GM12878 (cell line): Measurements from ENCODE around the gene OGA. TPM values are rescaled to one million over a fixed set of nuclear protein-coding genes. Genes with fewer than 3 reads are reported as not detected.

Experiments
- ATAC-seq: fragments of 200-7000 bp; cut with Tn5 transposase; 3 replicates; pipeline ENCODE4 v1.9.1; 2020; ENCODE audit warnings: mild to moderate bottlenecking, moderate library complexity
- BruUV-seq: library from RNA; stranded (reverse); fragments of 400-500 nt; replicated peaks from 2 replicates; lab custom pipeline; 2021; lab: Mats Ljungman, UMichigan
- CTCF ChIA-PET: fragments of 300-600 bp; sonication (Branson Sonifier 250); formaldehyde crosslinking; extraction: SDS; loops from one replicate; lab custom pipeline; 2021; ENCODE audit warnings: inconsistent platforms; lab: Yijun Ruan, JAX
- POLR2A ChIA-PET: fragments of 350-600 bp; formaldehyde crosslinking; extraction: SDS; loops from one replicate; lab custom pipeline; 2021; ENCODE audit warnings: inconsistent platforms; lab: Charles Lee
- RAD21 ChIA-PET: fragments of 300-600 bp; sonication (Branson Sonifier 250); formaldehyde crosslinking; loops from one replicate; lab custom pipeline; 2023; ENCODE audit warnings: antibody characterized with exemption; ENCODE audit not compliant: unreplicated experiment; lab: Charles Lee
- SMC1A ChIA-PET: fragments of 300-600 bp; sonication (Branson Sonifier 250); formaldehyde crosslinking; loops from one replicate; lab custom pipeline; 2023; ENCODE audit not compliant: unreplicated experiment, uncharacterized antibody; lab: Charles Lee
- DNase-seq: peaks from one replicate; pipeline ENCODE4 v3.0.0-alpha.2; 2011; ENCODE audit warnings: low read depth, low spot score
- FAIRE-seq: peaks from 3 replicates; lab custom pipeline; 2011; peaks lifted over from hg19 to GRCh38; lab: Jason Lieb, UNC
- H2AFZ ChIP-seq: 2 replicates; pipeline ENCODE4 v1.6.0; 2011; ENCODE audit warnings: low read depth, low read length, control low read depth; ENCODE audit not compliant: control insufficient read depth
- H3K27ac ChIP-seq: 2 replicates; pipeline ENCODE4 v1.5.1; 2011; ENCODE audit warnings: control low read depth; ENCODE audit not compliant: control insufficient read depth, insufficient read depth
- H3K27me3 ChIP-seq, 2 experiments: replicated peaks in 1 of 2; 2 replicates each; pipeline versions ENCODE4 v1.6.0 to v1.6.1; 2011; ENCODE audit warnings: low read length in 1 of 2; ENCODE audit not compliant: control insufficient read depth in 2 of 2, insufficient read depth in 2 of 2
- H3K36me3 ChIP-seq, 2 experiments: 2 replicates each; pipeline ENCODE4 v1.5.1; 2011; ENCODE audit warnings: low read length in 1 of 2; ENCODE audit not compliant: control insufficient read depth in 2 of 2, insufficient read depth in 2 of 2
- H3K4me1 ChIP-seq: 2 replicates; pipeline ENCODE4 v1.6.1; 2011; ENCODE audit warnings: mild to moderate bottlenecking, low read length, moderate library complexity, mixed read lengths; ENCODE audit not compliant: control insufficient read depth, insufficient read depth
- H3K4me2 ChIP-seq: 2 replicates; pipeline ENCODE4 v1.6.0; 2011; ENCODE audit warnings: control low read depth; ENCODE audit not compliant: control insufficient read depth, insufficient read depth
- H3K4me3 ChIP-seq: fragments of 200-600 bp; sonication (generic); 2 replicates; pipeline ENCODE4 v1.5.1; 2016
- H3K79me2 ChIP-seq: 2 replicates; pipeline ENCODE4 v1.6.0; 2011; ENCODE audit warnings: low read length; ENCODE audit not compliant: control insufficient read depth, insufficient read depth
- H3K9ac ChIP-seq: 2 replicates; pipeline ENCODE4 v1.8.0; 2011; ENCODE audit warnings: low read length, control low read depth, mixed read lengths; ENCODE audit not compliant: control insufficient read depth, insufficient read depth
- H3K9me3 ChIP-seq: replicated peaks from 3 replicates; pipeline ENCODE4 v1.5.1; 2011; ENCODE audit warnings: mild to moderate bottlenecking, low read length; ENCODE audit not compliant: control insufficient read depth, insufficient read depth
- H4K20me1 ChIP-seq: 2 replicates; pipeline ENCODE4 v1.6.0; 2011; ENCODE audit not compliant: control insufficient read depth, insufficient read depth
- BHLHE40 ChIP-seq, 2 experiments: fragments of 450-650 bp in 1 of 2; IDR thresholded peaks; 2 replicates each; pipeline ENCODE4 v1.6.1; 2011 to 2017; ENCODE audit warnings: low read depth in 2 of 2, borderline replicate concordance in 1 of 2, improper control_type of control experiment in 1 of 2, low read length in 1 of 2, mild to moderate bottlenecking in 1 of 2
- CHD4 ChIP-seq: fragments of 200-600 bp; sonication (generic); IDR thresholded peaks from 2 replicates; pipeline ENCODE4 v1.6.1; 2016; ENCODE audit warnings: mild to moderate bottlenecking
- FOS ChIP-seq: IDR thresholded peaks from 3 replicates; pipeline ENCODE4 v1.6.1; 2011; ENCODE audit warnings: borderline replicate concordance; ENCODE audit not compliant: insufficient read length; ENCODE audit errors: extremely low read depth
- GATAD2B ChIP-seq: fragments of 450-650 bp; conservative IDR thresholded peaks from 2 replicates; pipeline ENCODE4 v1.6.1; 2017; ENCODE audit warnings: low read depth, mild to moderate bottlenecking, moderate library complexity
- IKZF1 ChIP-seq: fragments of 450-650 bp; conservative IDR thresholded peaks from 2 replicates; pipeline ENCODE4 v1.6.1; 2017; ENCODE audit warnings: antibody characterized with exemption, mild to moderate bottlenecking
- IKZF2 ChIP-seq, 2 experiments: fragments of 450-650 bp; IDR thresholded peaks; 2 replicates each; pipeline ENCODE4 v1.6.1; 2017; ENCODE audit warnings: mild to moderate bottlenecking in 2 of 2, moderate library complexity in 2 of 2
- JUND ChIP-seq: IDR thresholded peaks from 2 replicates; pipeline ENCODE4 v1.6.1; 2012; ENCODE audit warnings: low read depth, mild to moderate bottlenecking, low read length, improper control_type of control experiment, moderate library complexity
- LARP7 ChIP-seq: fragments of 450-650 bp; IDR thresholded peaks from 2 replicates; pipeline ENCODE4 v1.6.1; 2017; ENCODE audit warnings: mild to moderate bottlenecking
- MXI1 ChIP-seq: fragments of 150-350 bp; IDR thresholded peaks from 2 replicates; pipeline ENCODE4 v1.6.1; 2011; ENCODE audit warnings: low read depth, mild to moderate bottlenecking, inconsistent platforms, low read length, improper control_type of control experiment
- NBN ChIP-seq: fragments of 450-650 bp; IDR thresholded peaks from 2 replicates; pipeline ENCODE4 v1.6.1; 2016
- POU2F2 ChIP-seq: IDR thresholded peaks from 3 replicates; pipeline ENCODE4 v1.6.1; 2011; ENCODE audit warnings: low read depth, mild to moderate bottlenecking, low read length, borderline replicate concordance
- RB1 ChIP-seq: fragments of 450-650 bp; formaldehyde crosslinking; IDR thresholded peaks from 2 replicates; pipeline ENCODE4 v1.6.1; 2017; ENCODE audit warnings: mild to moderate bottlenecking, borderline replicate concordance
- RUNX3 ChIP-seq: IDR thresholded peaks from 2 replicates; pipeline ENCODE4 v1.6.1; 2012; ENCODE audit warnings: low read length, inconsistent platforms
- SMARCA5 ChIP-seq: fragments of 450-650 bp; IDR thresholded peaks from 2 replicates; pipeline ENCODE4 v1.6.1; 2017; ENCODE audit warnings: mild to moderate bottlenecking
- SMC3 ChIP-seq: IDR thresholded peaks from 2 replicates; pipeline ENCODE4 v1.6.1; 2011; ENCODE audit warnings: low read length, improper control_type of control experiment, borderline replicate concordance
- SPI1 ChIP-seq: IDR thresholded peaks from 2 replicates; pipeline ENCODE4 v1.6.1; 2011; ENCODE audit warnings: low read depth, mild to moderate bottlenecking, low read length, moderate library complexity, borderline replicate concordance; ENCODE audit not compliant: insufficient read depth
- YBX1 ChIP-seq: fragments of 450-650 bp; IDR thresholded peaks from 2 replicates; pipeline ENCODE4 v1.6.1; 2016; ENCODE audit warnings: antibody characterized with exemption
- YY1 ChIP-seq: IDR thresholded peaks from 2 replicates; pipeline ENCODE4 v1.6.1; 2011; ENCODE audit warnings: low read depth, mild to moderate bottlenecking, low read length
- ZNF24 ChIP-seq: fragments of 450-650 bp; IDR thresholded peaks from 2 replicates; pipeline ENCODE4 v1.6.1; 2017; ENCODE audit warnings: antibody characterized with exemption, mild to moderate bottlenecking
- WGBS: methylation state at CpG from one replicate; pipeline ENCODE4 v1.1.6; 2016; ENCODE audit warnings: low lambda C conversion rate; ENCODE audit not compliant: insufficient replicate concordance, insufficient coverage; ENCODE audit errors: missing lambda C conversion rate; 5-methylcytosine and 5-hydroxymethylcytosine counted together
- in situ Hi-C: fragments of 300-500 bp; cut with MboI; formaldehyde crosslinking; loops from 9 replicates; pipeline ENCODE4 v1.14.3; 2018; ENCODE audit warnings: mixed read lengths
- intact Hi-C: fragments of 100-400 bp; cut with micrococcal nuclease; formaldehyde crosslinking; loops from one replicate; pipeline ENCODE4 v1.14.2; 2022; ENCODE audit not compliant: unreplicated experiment
- polyA plus RNA-seq, 11 experiments: library from polyadenylated mRNA; depleted of rRNA in 4 of 11; unstranded in 6 of 11; stranded (reverse) in 5 of 11; fragments of >200 nt; fragmentation: Nextera tagmentation in 4 of 11; fragmentation: Illumina TruSeq in 1 of 11; extraction: Ambion mirVana in 4 of 11; extraction: Trizol in 1 of 11; gene quantifications; 1 replicate in 1 of 11; 2 replicates in 10 of 11; pipeline versions ENCODE4 v1.2.1 to v1.2.3, GENCODE V29; 2011 to 2016; ENCODE audit warnings: inconsistent platforms in 2 of 11, missing spikeins in 2 of 11, low read depth in 1 of 11
- total RNA-seq, 4 experiments: library from RNA; depleted of rRNA in 3 of 4; stranded (reverse); fragments of >200 nt in 3 of 4; fragmentation: Illumina TruSeq in 1 of 4; extraction: Trizol in 1 of 4; gene quantifications; 2 replicates each; pipeline versions ENCODE4 v1.2.1 to v1.2.3, GENCODE V29; 2013 to 2021
- TF ChIP-seq, protein P1 (sequence below), 3 experiments: IDR thresholded peaks in 2 of 3; conservative IDR thresholded peaks in 1 of 3; 2 replicates each; pipeline ENCODE4 v1.5.1; 2011; ENCODE audit warnings: low read depth in 3 of 3, low read length in 3 of 3, mild to moderate bottlenecking in 3 of 3, control low read depth in 2 of 3, moderate library complexity in 2 of 3, inconsistent platforms in 1 of 3, mixed read lengths in 1 of 3; ENCODE audit not compliant: control insufficient read depth in 2 of 3, insufficient read depth in 1 of 3; ENCODE audit errors: extremely low read depth in 1 of 3
- TF ChIP-seq, protein P2 (sequence below): IDR thresholded peaks from 2 replicates; pipeline ENCODE4 v1.6.1; 2011; ENCODE audit warnings: mild to moderate bottlenecking, low read depth, low read length, moderate library complexity; ENCODE audit not compliant: insufficient replicate concordance

Gene OGA
- total and polyA plus RNA-seq, 10 of the 15 experiments (the other 5 are each of a cell fraction or from before 2014, with no cell fraction given): 23.0 to 145 (median 85.2) TPM

- no TSS peak for BruUV-seq
- peak overlapping the region; percentile 42; the same call in 1 of the 2 replicates for H3K9ac ChIP-seq
- peak overlapping the region; percentile 62 for H3K4me3 ChIP-seq
- H3K79me2 ChIP-seq: peaks cover 11% of the 10 kb centered on the region
- WGBS: 5% methylated on average over 40 of the region's 51 CpGs
- ATAC-seq (peak; percentile 77), FAIRE-seq (peak; percentile 69), DNase-seq (peak; percentile 25)
- SMC1A ChIA-PET: interaction anchor here (1.0 to 7.9 kb wide), 4 partner anchors 47 to 192 kb away, joined by 3 to 139 read pairs (median 4); partner anchors contain the start of genes DPCD and POLL
- H2AFZ ChIP-seq: peak overlapping the region; percentile 59
- no peaks in the 10 kb centered on the region for H4K20me1 ChIP-seq
- H3K9me3 ChIP-seq: no peaks in the 10 kb centered on the region
- RAD21 ChIA-PET: interaction anchor here (0.6 to 7.9 kb wide), 2 partner anchors 179 to 230 kb away, joined by 3 to 172 read pairs; no protein-coding TSS in a partner anchor
- 0 out of 4 replicates have a peak, but pooled peaks cover 0 to 2% of the 10 kb centered on the region in 2 experiments for H3K36me3 ChIP-seq
- H3K27me3 ChIP-seq: peaks cover 8% of the 10 kb centered on the region in 2 experiments; a peak in 3 of 4 replicates
- H3K27ac ChIP-seq: no peak overlapping the region
- CTCF ChIA-PET: interaction anchor here (0.5 to 9.8 kb wide), 20 partner anchors 10 to 565 kb away, joined by 3 to 334 read pairs (median 7); partner anchors contain the start of genes DPCD and POLL
- in situ Hi-C loops: loop anchor here (5.0 kb wide), 2 partner anchors 172 to 567 kb away; no protein-coding TSS in a partner anchor
- peaks cover 48% of the 10 kb centered on the region for H3K4me1 ChIP-seq
- POLR2A ChIA-PET: interaction anchor here (1.7 kb wide), 1 partner anchor 176 kb away, joined by 6 read pairs; no protein-coding TSS in a partner anchor
- intact Hi-C loops: loop anchor here (2.0 to 10.0 kb wide), 4 partner anchors 87 to 565 kb away; partner anchors contain the start of gene BTRC
- peak overlapping the region; percentile 100 for H3K4me2 ChIP-seq
- peak; percentile 17; the same call in 1 of the 2 replicates for TF ChIP-seq RB1
- no peak for TF ChIP-seq FOS
- peak; percentile 90 for TF ChIP-seq ZNF24
- TF ChIP-seq LARP7: 0 out of 2 replicates have a peak, but pooled peaks have one; percentile 52
- TF ChIP-seq POU2F2: 0 out of 3 replicates have a peak, but pooled peaks have one; percentile 33
- TF ChIP-seq, protein P1, sequence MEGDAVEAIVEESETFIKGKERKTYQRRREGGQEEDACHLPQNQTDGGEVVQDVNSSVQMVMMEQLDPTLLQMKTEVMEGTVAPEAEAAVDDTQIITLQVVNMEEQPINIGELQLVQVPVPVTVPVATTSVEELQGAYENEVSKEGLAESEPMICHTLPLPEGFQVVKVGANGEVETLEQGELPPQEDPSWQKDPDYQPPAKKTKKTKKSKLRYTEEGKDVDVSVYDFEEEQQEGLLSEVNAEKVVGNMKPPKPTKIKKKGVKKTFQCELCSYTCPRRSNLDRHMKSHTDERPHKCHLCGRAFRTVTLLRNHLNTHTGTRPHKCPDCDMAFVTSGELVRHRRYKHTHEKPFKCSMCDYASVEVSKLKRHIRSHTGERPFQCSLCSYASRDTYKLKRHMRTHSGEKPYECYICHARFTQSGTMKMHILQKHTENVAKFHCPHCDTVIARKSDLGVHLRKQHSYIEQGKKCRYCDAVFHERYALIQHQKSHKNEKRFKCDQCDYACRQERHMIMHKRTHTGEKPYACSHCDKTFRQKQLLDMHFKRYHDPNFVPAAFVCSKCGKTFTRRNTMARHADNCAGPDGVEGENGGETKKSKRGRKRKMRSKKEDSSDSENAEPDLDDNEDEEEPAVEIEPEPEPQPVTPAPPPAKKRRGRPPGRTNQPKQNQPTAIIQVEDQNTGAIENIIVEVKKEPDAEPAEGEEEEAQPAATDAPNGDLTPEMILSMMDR (IDR thresholded peaks at IDR 0.05 in 2 of 3, conservative IDR thresholded peaks at IDR 0.05 in 1 of 3; ENCODE audit: control insufficient read depth in 2 of 3, extremely low read depth in 1 of 3, insufficient read depth in 1 of 3, low read depth in 3 of 3, low read length in 3 of 3): peak; percentile 82 to 91 (median 88)
- peak; percentile 71 for TF ChIP-seq YY1
- TF ChIP-seq YBX1: no peak
- TF ChIP-seq RUNX3: peak; percentile 81
- peak; percentile 91 for TF ChIP-seq SMARCA5
- TF ChIP-seq, protein P2, sequence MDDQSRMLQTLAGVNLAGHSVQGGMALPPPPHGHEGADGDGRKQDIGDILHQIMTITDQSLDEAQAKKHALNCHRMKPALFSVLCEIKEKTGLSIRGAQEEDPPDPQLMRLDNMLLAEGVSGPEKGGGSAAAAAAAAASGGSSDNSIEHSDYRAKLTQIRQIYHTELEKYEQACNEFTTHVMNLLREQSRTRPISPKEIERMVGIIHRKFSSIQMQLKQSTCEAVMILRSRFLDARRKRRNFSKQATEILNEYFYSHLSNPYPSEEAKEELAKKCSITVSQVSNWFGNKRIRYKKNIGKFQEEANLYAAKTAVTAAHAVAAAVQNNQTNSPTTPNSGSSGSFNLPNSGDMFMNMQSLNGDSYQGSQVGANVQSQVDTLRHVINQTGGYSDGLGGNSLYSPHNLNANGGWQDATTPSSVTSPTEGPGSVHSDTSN: no peak
- peak; percentile 56 to 63; a peak in 3 of 4 replicates for TF ChIP-seq IKZF2 (IDR thresholded peaks at IDR 0.05)
- TF ChIP-seq SMC3: peak; percentile 60
- 0 out of 2 replicates have a peak, but pooled peaks have one; percentile 38 for TF ChIP-seq GATAD2B
- TF ChIP-seq CHD4: no peak
- TF ChIP-seq SPI1: peak; percentile 33; the same call in 1 of the 2 replicates
- 0 out of 2 replicates have a peak, but pooled peaks have one; percentile 5 for TF ChIP-seq JUND
- peak; percentile 52 for TF ChIP-seq MXI1
- peak; percentile 84 to 91 for TF ChIP-seq BHLHE40 (IDR thresholded peaks at IDR 0.05; ENCODE audit: borderline replicate concordance in 1 of 2, low read depth in 2 of 2, low read length in 1 of 2)
- 0 out of 2 replicates have a peak, but pooled peaks have one; percentile 28 for TF ChIP-seq NBN
- peak; percentile 70 for TF ChIP-seq IKZF1
Measured at GRCh38 chr10:101779544-101780186, 38.6 kb downstream of the OGA start.
